IPS-18c (cell line): Measurements from ENCODE around the gene P3H2.

Experiments
- H3K4me3 ChIP-seq: 2 replicates; pipeline ENCODE4 v1.7.0; 2013; ENCODE audit warnings: low read depth, mild to moderate bottlenecking, low read length, moderate library complexity; ENCODE audit not compliant: insufficient read depth
- H3K9me3 ChIP-seq: one replicate; pipeline ENCODE4 v1.6.1; 2013; ENCODE audit warnings: mild to moderate bottlenecking, low read length, moderate library complexity; ENCODE audit not compliant: control insufficient read depth, insufficient read depth

Gene P3H2

DNA sequence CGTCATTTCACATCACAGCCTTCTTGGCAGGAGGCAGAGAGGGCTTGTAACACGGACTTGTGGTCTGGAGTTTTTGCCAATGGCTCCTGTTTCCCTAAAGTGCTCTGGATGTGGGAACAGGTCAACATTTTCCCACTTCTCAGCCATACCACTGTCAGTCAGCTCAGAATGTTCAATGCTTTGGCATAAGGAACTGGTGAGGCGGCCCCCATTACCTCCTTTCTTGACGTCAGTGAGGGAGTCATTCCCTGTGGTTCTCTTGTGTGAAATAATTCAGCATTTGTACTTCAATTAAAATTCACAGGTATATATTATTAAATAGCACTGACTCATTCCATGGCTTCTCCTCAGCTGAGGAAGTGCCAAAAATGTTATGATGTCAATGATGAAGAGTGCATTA, 167.1 kb downstream of the P3H2 start:
- no peak overlapping the region for H3K4me3 ChIP-seq
- H3K9me3 ChIP-seq, result no peaks in the 10 kb centered on the region

DNA sequence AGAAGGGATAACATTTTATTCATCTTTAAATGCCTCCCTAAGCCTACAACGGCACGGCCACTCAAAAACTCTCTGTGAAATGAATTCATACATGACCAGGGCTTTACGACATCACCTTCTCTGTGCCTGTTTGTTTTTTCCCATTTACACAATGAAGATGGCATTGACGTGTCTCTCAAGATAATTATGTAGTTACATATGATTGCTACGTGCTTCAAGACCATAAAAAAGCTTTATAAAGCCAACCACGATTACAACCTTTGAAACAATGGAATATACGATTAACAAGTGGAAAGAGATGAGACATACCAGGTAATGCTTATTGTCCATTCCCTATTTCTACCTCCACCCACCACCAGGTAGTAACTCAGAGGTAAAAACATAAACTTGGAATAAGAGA, 168.4 kb downstream of the P3H2 start:
- Histone ChIP-seq H3K4me3 (no peak overlapping the region), H3K9me3 (no peaks in the 10 kb centered on the region)

DNA sequence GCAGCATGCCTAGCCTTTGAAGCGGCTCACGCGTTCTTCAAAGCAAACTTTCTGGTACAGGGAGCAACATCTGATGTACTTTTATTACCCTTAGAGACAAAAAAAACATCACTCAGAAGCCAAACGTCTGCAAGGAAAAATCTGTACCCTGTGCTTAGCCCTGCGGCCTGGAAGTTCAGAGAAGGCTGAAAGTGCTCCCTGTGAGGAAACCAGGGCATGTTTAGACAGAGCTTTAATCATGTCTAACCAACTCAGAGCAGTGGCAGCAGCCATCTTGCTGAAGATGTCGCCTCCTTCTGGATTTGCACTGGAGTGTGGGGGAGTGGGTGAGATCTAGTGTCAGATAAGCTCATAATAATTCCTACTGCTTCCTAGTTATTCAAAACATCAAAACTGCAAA, 170.4 kb downstream of the P3H2 start:
- no peak overlapping the region for H3K4me3 ChIP-seq

DNA sequence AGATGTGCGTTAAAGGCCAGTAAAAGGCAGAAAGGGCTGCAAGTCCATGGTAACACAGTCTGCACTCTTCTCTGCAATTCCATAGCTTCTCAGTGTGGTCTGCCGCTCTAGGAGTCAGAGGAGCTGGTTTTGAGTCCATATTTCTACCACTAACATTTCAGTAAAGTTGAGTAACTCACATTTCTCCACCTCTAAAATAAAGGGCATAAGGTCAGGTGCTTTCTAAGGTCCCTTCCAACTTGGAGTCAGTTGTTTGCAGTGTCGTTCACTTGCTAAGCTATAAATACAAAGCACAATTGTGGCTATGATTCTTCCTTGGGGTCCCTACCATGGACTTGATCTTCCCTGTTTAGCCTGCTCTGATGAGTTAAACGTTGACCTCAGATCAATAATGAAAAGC, 171.1 kb downstream of the P3H2 start:
- Histone ChIP-seq H3K9me3 (no peaks in the 10 kb centered on the region), H3K4me3 (no peak overlapping the region)

More for the DNA sequence above, 170.4 kb downstream of the P3H2 start:
- no peaks in the 10 kb centered on the region for H3K9me3 ChIP-seq

DNA sequence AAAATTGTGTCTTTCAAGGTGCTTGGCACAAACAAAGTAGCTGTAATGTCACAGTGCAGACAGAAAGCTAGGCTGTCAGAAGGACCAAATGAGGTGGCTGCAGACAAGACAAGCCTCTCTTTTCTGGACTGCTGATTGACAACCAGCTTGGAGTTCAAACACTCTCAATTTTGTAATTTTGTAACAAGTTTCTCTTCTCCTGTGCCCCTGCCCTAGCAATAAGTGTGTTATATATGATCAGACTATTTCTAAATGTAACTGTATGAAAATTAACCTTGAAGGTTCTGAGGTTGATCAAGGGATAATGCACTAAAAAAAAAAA, 172.0 kb downstream of the P3H2 start:
- no peaks in the 10 kb centered on the region for H3K9me3 ChIP-seq

DNA sequence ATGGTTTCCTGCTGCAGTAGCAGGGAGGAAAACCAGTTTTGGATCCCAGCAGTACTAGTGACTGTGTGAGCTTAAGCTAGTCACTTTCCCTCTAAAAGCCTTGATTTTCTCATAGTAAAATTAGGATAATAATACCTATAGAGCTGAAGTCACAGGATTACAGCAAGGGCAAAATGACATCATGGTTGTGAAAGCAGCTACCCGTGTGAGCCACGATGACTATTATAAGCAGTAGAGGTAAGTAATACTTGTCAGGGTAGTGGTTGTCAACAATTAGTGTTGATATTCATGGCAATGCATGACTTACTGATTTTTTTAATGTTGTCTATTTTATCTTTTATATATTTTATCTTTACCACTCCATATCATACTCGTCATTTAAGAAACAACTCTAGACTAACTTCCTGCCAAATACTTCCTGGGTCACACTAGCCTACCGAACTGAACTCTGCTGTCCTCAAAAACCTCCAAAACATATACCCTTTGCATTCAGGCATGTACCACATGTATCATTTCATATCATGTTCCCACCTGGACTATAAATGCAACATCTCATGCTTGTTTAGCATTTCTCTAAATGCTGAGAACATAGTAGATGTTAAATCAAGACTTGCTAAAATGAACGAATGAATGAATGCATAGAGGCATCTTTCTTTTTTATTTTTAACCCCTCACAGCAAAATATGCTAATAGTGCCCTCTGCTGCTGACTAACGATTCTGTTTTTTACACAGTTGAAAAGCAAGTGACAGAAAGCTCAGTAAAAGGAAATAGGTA, 172.6 kb downstream of the P3H2 start:
- Histone ChIP-seq H3K9me3 (no peaks in the 10 kb centered on the region), H3K4me3 (no peak overlapping the region)

More for the DNA sequence above, 172.0 kb downstream of the P3H2 start:
- H3K4me3 ChIP-seq, result no peak overlapping the region

DNA sequence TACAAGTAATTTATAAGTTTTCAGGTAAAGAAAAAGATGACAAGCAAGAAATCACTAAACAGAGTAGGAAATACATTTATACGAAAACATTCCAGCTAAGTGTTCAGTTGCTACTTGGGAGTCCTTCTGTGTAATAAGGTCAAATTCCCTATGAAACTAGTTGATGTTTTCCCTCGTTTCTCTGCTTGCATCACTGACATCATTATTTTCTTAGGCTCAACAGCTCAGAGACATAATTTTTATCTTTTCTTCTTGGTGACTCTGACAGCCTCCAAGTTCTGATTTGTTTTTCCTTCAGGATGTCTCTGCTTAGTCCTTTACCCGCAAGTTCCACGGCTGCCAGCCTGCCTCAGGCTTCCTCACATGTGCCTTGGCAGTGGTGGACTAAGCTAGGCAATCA, 173.6 kb downstream of the P3H2 start:
- no peaks in the 10 kb centered on the region for H3K9me3 ChIP-seq

DNA sequence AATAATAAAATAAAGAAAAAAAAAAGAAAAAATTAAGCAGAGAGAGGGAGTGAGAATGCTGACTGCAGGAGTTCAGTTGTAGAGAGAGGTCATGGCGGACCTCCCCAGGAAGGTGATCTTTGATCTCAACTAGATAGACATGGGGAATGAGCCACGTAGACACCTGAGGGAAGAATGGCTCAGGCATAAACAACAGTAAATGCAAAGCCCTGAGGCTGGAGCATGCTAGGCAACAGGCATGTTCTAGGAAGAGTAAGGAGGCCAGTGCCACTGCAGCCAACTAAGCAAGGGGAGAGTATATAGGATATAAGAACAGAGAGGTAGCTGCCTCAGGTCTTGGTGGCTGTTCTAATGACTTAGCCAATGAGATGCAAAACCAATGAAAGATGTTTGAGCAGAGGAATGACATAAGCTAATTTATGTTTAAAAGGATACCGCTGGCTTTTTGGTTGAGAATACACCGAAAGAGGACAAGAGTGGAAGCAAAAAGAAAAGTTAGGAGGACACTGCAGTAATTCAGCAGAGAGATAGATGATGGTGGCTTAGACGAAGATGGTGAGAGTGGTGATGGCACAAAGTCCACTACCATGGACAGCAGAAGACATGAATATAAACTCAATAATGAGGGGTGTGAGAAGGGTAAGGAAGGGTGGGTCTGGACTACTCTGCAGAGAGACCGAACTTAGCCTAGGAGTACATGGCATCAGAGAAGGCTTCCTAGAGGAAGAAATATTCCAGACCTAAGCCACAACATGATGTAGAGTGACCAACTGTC, 174.6 kb downstream of the P3H2 start:
- H3K4me3 ChIP-seq, result no peak overlapping the region
- no peaks in the 10 kb centered on the region for H3K9me3 ChIP-seq

More for the DNA sequence above, 173.6 kb downstream of the P3H2 start:
- H3K4me3 ChIP-seq, result no peak overlapping the region

DNA sequence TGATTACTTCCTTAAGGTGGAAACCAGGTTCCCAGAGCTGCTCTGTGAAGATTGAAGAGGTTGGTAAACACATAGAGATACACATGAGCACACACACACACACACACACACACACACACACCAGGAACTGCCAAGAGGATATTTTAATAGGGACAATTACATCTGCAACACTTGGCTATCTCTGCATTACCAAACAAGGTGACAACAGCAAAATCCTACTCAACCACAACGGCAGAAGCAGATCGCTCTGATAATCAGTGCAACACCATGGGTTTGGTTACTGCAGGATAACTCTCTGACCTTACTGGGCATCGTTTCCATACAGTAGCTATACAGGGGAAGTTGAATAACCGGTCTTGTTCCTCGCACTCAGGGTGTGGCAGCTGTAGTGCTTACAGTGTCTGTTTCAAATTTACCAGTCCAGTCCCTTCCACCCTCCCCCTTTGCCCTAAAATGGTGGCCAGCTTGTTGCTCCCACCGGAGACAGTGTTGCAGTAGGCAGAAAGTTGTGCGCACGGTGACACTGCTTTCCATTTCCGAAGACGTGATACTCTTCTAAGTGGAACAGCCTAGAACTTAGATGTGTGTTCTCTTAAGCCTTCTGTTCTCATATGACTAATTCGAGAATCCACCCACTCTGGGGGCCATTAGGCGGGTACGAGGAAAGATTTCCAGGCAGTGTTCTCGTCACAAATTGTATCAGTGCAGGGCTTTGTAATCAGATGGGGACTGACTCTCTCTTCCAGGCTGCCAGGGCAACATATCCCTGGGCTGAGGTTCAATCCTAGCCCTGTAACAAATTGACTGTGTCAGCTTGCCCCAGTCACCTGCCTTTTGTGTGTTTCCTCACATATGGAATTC, 176.2 kb downstream of the P3H2 start:
- peaks cover 2% of the 10 kb centered on the region for H3K9me3 ChIP-seq
- H3K4me3 ChIP-seq, result no peak overlapping the region

DNA sequence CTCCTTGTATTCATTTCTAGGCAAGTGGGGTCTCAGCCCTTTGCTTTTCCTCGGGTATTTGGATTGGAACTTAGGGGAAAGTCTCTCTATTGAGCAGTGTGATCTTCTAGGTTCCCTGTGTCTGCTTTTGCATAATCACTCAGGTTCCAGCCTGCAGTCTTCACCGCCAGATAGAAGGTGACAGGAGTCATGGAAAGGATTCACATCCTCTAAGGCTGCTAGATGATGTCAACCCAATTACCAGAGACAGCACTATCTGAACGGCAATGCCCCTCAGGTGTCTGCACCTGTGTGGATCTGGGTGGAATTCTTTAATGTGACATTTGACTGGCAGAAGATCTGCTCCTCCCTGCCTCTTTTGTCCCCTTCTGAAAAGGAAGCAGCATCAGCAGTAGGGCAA, 177.7 kb downstream of the P3H2 start:
- H3K4me3 ChIP-seq, result no peak overlapping the region
- peaks cover 2% of the 10 kb centered on the region for H3K9me3 ChIP-seq

DNA sequence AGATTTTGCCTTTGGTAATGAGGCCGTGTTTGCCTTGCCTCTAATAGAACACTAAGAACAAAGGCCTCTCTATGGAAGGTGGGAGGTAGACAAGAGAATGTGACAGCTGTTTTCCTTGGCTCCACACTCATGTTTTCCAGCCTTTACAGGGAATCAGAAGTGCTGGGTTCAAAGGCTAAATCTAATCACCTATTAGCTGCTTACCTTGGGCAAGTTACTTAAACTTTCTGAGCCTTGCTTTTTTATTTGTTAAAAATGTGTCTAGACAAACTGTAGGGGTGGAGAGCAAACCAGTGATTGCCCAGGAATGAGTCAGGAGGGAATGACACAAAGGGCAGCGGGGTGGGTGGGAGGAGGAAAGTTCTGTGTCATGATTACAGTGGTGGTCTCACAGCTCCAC, 179.0 kb downstream of the P3H2 start:
- peaks cover 2% of the 10 kb centered on the region for H3K9me3 ChIP-seq
- no peak overlapping the region for H3K4me3 ChIP-seq

DNA sequence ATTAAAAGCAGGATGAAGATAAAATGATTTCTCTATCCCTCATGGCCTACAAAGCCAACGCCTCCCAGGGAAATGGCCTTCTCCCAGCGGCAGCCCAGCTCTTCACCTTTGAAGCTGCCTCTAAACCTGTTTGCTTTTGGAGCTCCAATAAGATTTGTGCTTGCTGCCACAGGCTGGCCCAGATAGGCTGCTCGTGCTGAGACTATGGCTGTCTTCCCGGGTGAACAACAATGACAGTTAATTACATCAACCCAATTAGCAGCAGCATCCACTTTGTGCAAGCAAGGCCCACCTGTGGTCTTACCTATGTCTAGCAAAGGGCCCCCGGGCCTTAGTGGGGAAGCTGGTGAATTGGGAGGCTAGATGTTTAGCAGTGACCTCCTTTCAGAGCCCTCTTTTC, 179.6 kb downstream of the P3H2 start:
- no peak overlapping the region for H3K4me3 ChIP-seq
- peaks cover 2% of the 10 kb centered on the region for H3K9me3 ChIP-seq

DNA sequence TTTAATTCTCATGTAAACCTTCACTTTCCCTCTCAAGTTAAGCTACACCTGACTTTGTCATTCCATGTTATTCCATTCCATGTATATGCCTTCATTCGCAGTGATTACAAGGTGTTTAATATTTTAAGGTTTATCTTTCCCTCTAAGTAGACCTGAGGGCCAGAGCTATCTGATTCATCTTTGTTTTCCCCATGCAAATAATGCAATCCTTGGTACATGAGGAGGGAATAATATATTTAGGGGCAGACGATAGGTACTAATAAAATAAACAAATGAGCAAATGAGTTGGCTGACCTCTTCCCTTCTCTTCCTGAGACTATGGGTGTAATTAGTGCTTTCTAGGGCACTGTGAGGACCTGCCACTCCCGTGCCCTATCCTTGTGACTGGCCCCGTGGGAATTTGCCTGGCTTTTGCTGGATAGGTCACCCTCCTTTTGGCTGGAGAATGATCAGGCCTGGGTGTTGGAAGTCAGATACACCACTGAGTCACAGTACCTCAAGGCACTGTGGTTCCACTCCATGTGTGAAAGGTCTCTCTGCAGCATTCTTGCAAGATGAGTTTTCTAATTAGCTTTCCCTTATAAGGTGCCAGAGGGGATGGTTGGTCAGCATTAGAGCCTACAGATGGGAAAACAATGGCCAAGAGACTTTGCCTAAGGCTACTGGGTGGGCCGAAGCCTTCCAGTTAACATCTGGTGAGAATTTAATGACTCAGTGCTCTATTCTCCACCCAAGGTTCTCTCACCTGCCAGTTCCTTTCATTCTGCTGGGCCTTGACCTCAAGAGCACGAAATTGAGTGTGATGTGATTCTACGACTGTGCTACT, 183.2 kb downstream of the P3H2 start:
- Histone ChIP-seq H3K9me3 (peaks cover 2% of the 10 kb centered on the region), H3K4me3 (no peak overlapping the region)

DNA sequence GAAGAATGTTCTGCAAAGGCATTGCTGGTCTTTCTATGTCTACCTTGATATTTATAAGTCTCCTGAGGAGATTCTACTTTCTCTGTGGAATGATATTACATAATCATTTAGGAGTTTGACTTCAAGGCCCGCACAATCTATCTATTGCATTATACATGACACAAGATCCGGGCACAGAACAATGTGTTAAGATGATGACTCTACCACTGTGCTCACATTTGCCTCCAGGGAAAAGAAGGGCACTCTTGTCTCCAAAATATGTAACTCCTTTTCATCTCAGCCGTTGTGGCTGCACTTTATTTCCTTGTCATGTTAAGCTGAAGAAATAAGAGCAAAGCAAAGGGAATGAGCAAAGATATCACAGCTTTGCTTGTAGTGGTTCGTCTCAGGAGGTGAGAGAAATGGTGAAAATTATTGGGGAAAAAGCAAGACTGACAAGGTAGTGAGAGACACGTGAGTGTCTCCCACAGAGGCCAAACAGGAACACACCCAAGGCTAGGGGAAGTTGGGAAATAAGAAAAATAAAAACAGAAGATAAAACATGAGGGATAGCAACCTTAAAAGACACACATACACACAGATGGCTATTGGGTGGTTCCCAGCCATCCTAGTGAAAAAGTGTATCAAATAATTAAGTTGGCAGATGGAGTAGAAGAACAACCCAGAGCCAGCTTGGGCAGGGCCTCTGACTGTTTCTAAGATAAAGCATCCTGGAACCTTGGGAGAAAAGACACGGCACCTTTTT, 184.3 kb downstream of the P3H2 start:
- Histone ChIP-seq H3K4me3 (no peak overlapping the region), H3K9me3 (peaks cover 2% of the 10 kb centered on the region)

DNA sequence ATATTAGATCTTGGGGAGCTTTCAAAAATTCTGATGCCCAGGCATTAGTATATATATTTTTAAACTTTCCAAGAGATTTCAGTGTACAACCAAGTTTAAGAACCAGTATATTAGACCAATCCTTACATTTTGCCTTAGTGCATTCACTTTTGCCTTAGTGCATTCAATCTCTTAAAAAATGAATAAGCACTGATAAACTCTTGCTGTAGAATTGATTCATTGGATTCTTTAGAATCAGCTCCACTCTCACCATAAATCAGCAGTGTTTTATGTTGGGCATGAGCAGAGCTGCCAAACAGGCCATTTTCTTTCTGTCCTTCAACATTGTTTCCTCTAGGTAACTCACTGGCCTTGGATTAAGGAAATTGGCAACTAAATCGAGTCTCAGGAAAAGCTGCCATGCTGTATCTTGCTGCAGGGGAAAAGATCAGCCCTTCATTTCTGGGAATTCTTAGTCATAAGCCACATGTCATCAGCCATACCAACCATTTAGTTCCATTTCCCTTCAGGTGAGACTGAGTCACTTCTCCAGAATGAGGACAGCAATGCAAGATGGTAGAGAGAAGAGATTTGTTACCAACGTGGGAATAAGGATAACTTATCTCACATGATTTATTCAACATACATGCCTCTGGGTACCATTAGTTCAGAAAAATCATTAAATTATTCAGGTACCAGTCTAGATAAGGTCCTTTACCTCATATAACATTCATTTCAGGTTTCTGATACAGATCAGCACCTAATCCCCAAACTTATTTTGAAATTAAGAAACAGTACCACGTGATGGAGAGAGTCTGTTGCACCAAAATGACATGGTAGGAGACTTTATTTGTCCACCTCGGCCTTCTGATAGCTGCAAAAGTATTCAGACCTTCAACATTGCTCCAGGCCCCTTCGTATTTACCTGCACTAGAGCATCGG, 192.5 kb downstream of the P3H2 start:
- Histone ChIP-seq H3K9me3 (no peaks in the 10 kb centered on the region), H3K4me3 (no peak overlapping the region)
